DOHH2 (cell line): ENCODE measurements around the gene ZW10.
"Not testable (repeated sequence)": the region's sequence is repeated elsewhere in the genome, so short reads cannot be mapped to it uniquely, and the experiment has no call there.

Experiments
- H3F3A ChIP-seq: fragments of 200-600 bp; sonication (generic), shearing (Covaris generic); 2 replicates; pipeline ENCODE4 v1.6.0; 2016; ENCODE audit warnings: antibody characterized with exemption, mild to moderate bottlenecking; ENCODE audit not compliant: control insufficient read depth, insufficient read depth
- H3K27ac ChIP-seq: fragments of 200-600 bp; sonication (generic); 2 replicates; pipeline ENCODE4 v1.5.1; 2014; ENCODE audit warnings: low read depth, mild to moderate bottlenecking, low read length, moderate library complexity
- H3K27me3 ChIP-seq: fragments of 200-600 bp; sonication (generic); 2 replicates; pipeline ENCODE4 v1.6.1; 2014; ENCODE audit warnings: mild to moderate bottlenecking, low read length, mixed read lengths; ENCODE audit not compliant: control insufficient read depth
- H3K36me3 ChIP-seq: fragments of 200-600 bp; sonication (generic); 2 replicates; pipeline ENCODE4 v1.6.1; 2014; ENCODE audit warnings: mild to moderate bottlenecking, low read length, moderate library complexity, mixed read lengths; ENCODE audit not compliant: control insufficient read depth
- H3K4me1 ChIP-seq: fragments of 200-600 bp; sonication (generic); 2 replicates; pipeline ENCODE4 v1.6.1; 2014; ENCODE audit warnings: mild to moderate bottlenecking, low read length, mixed read lengths; ENCODE audit not compliant: control insufficient read depth
- H3K4me2 ChIP-seq: fragments of 200-600 bp; sonication (generic); 2 replicates; pipeline ENCODE4 v1.6.0; 2014; ENCODE audit warnings: mild to moderate bottlenecking, low read length, moderate library complexity
- H3K4me3 ChIP-seq: fragments of 200-600 bp; sonication (generic); 2 replicates; pipeline ENCODE4 v1.5.1; 2014; ENCODE audit warnings: mild to moderate bottlenecking, low read length, mixed read lengths
- H3K79me2 ChIP-seq: fragments of 200-600 bp; sonication (generic); 2 replicates; pipeline ENCODE4 v1.6.1; 2014; ENCODE audit warnings: mild to moderate bottlenecking, low read length, mixed read lengths; ENCODE audit not compliant: control insufficient read depth
- H3K9me2 ChIP-seq: fragments of 200-600 bp; sonication (generic); replicated peaks from 2 replicates; pipeline ENCODE4 v1.6.1; 2014; ENCODE audit warnings: mild to moderate bottlenecking, low read length, mixed read lengths; ENCODE audit not compliant: control insufficient read depth
- H3K9me3 ChIP-seq: fragments of 200-600 bp; sonication (generic); 2 replicates; pipeline ENCODE4 v1.6.1; 2014; ENCODE audit warnings: antibody characterized with exemption, low read length, mixed read lengths; ENCODE audit not compliant: control insufficient read depth, insufficient read depth
- H4K20me1 ChIP-seq: fragments of 200-600 bp; sonication (generic); 2 replicates; pipeline ENCODE4 v1.6.0; 2014; ENCODE audit warnings: low read depth, mild to moderate bottlenecking, antibody characterized with exemption, low read length, moderate library complexity; ENCODE audit not compliant: control insufficient read depth, insufficient read depth
- EZH2phosphoT487 ChIP-seq: fragments of 200-600 bp; sonication (generic); IDR thresholded peaks from 2 replicates; pipeline ENCODE4 v1.6.1; 2017; ENCODE audit warnings: borderline replicate concordance, mild to moderate bottlenecking, antibody characterized with exemption, low read length, moderate library complexity, mixed read lengths
- TF ChIP-seq, protein P1 (sequence below): fragments of 200-600 bp; sonication (generic); IDR thresholded peaks from one replicate; pipeline ENCODE4 v1.5.1; 2014; ENCODE audit warnings: antibody characterized with exemption, mild to moderate bottlenecking, low read depth, low read length; ENCODE audit not compliant: poor library complexity, severe bottlenecking

ZW10 gene

DNA sequence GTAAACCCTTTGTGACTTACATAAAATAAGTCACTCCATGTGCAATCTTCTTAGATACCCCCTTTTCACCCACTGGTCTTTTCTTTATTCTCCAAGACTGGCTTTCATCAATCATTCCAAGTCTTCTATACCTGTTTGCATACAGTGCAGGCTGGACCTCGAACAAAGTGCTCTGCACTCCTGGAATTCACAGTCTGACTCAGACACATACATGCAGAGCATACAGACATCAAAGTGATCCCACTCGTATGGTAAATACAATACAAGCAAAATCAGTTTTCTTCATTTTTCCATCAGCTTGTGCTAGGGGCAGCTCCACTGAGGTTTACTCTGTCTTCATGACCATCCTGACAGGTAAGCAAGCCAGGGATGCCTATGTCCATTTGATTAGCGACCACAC, 50.6 kb downstream of the ZW10 start:
- H3K9me2 ChIP-seq, result no peaks in the 10 kb centered on the region
- TF ChIP-seq, protein P1, sequence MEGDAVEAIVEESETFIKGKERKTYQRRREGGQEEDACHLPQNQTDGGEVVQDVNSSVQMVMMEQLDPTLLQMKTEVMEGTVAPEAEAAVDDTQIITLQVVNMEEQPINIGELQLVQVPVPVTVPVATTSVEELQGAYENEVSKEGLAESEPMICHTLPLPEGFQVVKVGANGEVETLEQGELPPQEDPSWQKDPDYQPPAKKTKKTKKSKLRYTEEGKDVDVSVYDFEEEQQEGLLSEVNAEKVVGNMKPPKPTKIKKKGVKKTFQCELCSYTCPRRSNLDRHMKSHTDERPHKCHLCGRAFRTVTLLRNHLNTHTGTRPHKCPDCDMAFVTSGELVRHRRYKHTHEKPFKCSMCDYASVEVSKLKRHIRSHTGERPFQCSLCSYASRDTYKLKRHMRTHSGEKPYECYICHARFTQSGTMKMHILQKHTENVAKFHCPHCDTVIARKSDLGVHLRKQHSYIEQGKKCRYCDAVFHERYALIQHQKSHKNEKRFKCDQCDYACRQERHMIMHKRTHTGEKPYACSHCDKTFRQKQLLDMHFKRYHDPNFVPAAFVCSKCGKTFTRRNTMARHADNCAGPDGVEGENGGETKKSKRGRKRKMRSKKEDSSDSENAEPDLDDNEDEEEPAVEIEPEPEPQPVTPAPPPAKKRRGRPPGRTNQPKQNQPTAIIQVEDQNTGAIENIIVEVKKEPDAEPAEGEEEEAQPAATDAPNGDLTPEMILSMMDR, result no peak
- no peak for TF ChIP-seq EZH2phosphoT487
- no peak overlapping the region for H3K4me2 ChIP-seq

DNA sequence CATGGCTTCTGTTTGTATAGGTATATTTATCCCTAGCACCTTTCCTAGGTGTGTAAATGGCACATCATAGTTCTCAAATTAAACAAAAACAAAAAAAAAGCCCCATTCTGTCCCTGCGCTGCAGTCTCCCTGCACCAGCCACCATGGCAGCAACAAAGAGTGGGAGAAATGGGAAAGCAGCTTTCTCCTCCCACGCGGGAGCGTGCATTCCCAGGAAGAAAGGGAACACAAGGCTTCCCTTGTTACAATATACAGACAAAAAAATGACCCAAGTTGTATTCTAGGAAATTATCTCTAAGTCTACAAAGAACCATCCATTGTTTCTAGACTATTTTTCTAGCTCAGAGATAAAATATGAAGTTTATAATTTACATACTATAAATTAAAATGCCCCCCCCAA, 51.3 kb downstream of the ZW10 start:
- Histone ChIP-seq H3K9me2 (no peaks in the 10 kb centered on the region), H3K36me3 (no peaks in the 10 kb centered on the region), H3K79me2 (no peaks in the 10 kb centered on the region), H3K4me1 (peaks cover 6% of the 10 kb centered on the region; the same call in 1 of the 2 replicates), H4K20me1 (no peaks in the 10 kb centered on the region), H3K4me3 (no peak overlapping the region), H3K4me2 (no peak overlapping the region), H3K27ac (no peak overlapping the region), H3K27me3 (no peaks in the 10 kb centered on the region), H3F3A (no peaks in the 10 kb centered on the region), H3K9me3 (no peaks in the 10 kb centered on the region)
- TF ChIP-seq EZH2phosphoT487, result no peak
- TF ChIP-seq, protein P1, result no peak

More for the DNA sequence above, 50.6 kb downstream of the ZW10 start:
- peaks cover 6% of the 10 kb centered on the region; the same call in 1 of the 2 replicates for H3K4me1 ChIP-seq
- H3K27me3 ChIP-seq, result no peaks in the 10 kb centered on the region
- no peak overlapping the region for H3K4me3 ChIP-seq
- no peaks in the 10 kb centered on the region for H3K36me3 ChIP-seq
- no peaks in the 10 kb centered on the region for H3K79me2 ChIP-seq
- no peaks in the 10 kb centered on the region for H4K20me1 ChIP-seq
- H3K27ac ChIP-seq, result no peak overlapping the region
- H3F3A ChIP-seq, result no peaks in the 10 kb centered on the region
- no peaks in the 10 kb centered on the region for H3K9me3 ChIP-seq

- no peaks in the 10 kb centered on the region for H3K36me3 ChIP-seq
- H3K27me3 ChIP-seq, result no peaks in the 10 kb centered on the region
- H3K4me2 ChIP-seq, result no peak overlapping the region
- no peak overlapping the region for H3K27ac ChIP-seq
- no peaks in the 10 kb centered on the region for H3K9me2 ChIP-seq
- H4K20me1 ChIP-seq, result no peaks in the 10 kb centered on the region
- no peaks in the 10 kb centered on the region for H3K9me3 ChIP-seq
- TF ChIP-seq EZH2phosphoT487, result no peak
- TF ChIP-seq, protein P1, result no peak
- peaks cover 6% of the 10 kb centered on the region; the same call in 1 of the 2 replicates for H3K4me1 ChIP-seq
- no peaks in the 10 kb centered on the region for H3K79me2 ChIP-seq
- no peak overlapping the region for H3K4me3 ChIP-seq
- H3F3A ChIP-seq, result no peaks in the 10 kb centered on the region
These were observed 51.9 kb downstream of the ZW10 start for GRCh38 chr11:113721462-113722066.

DNA sequence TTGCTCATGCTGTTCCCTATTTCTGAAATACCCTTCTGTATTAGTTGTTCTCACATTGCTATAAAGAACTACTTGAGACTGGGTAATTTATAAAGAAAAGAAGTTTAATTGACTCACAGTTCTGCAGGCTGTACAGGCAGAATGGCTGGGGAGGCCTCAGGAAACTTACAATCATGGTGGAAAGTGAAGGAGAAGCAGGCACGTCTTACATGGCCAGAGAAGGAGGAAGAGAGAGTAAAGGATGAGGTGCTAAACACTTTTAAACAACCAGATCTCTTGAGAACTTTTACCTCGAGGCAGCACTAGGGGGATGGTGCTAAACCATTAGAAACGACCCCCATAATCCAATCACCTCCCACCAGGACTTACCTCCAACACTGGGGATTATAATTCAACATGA, 53.0 kb downstream of the ZW10 start:
- H3K4me2 ChIP-seq, H3K79me2 ChIP-seq, H3K4me1 ChIP-seq, H4K20me1 ChIP-seq, H3K27ac ChIP-seq, H3K4me3 ChIP-seq, H3K36me3 ChIP-seq, H3K27me3 ChIP-seq, H3K9me2 ChIP-seq, H3K9me3 ChIP-seq, H3F3A ChIP-seq: not testable (repeated sequence)
